ENCODE results near the gene SYK.

The SYK gene

DNA sequence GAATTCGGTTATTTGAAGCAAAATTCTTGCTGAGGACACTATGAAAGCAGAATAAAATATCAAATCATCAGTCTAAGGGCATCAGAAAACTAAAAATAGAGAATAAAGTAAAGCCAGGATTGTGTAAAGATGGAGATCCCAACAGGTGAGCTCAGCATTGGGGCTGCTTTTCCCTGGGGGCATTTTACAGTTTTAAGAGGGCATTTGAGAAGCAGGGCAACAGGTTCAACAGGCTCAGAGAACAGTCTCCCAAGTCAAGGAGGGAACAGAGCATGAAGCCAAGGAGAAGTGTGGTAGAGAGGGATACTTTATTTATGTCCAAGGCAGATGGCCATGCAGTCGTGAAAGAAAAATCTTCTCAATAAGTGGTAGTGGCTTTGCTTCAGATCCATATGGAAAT, 145.4 kb downstream of the SYK start:
- H3K4ac ChIP-seq (ENCODE audit: low read depth in 1 of 2, low read length in 2 of 2): no peak overlapping the region
- H2BK120ac ChIP-seq (ENCODE audit: low read depth, low read length): no peak overlapping the region
- no peak overlapping the region for H4K91ac ChIP-seq (ENCODE audit: low read length)
- no peak overlapping the region for H3K4me3 ChIP-seq (ENCODE audit: insufficient read depth in 1 of 2, low read depth in 1 of 2, low read length in 2 of 2)
- no peak overlapping the region for H3K18ac ChIP-seq (ENCODE audit: low read depth in 1 of 2, low read length in 2 of 2)
- peaks cover 9% of the 10 kb centered on the region for H3K4me1 ChIP-seq (ENCODE audit: control insufficient read depth, insufficient read depth, low read depth, low read length)
- 100% methylated on average over 1 of the region's 2 CpGs for WGBS
- H3K14ac ChIP-seq (ENCODE audit: low read length in 2 of 2): no peak overlapping the region
- H3K79me1 ChIP-seq (replicated peaks; ENCODE audit: low read length, poor library complexity, severe bottlenecking): no peaks in the 10 kb centered on the region
- no peak overlapping the region for H3K9ac ChIP-seq (ENCODE audit: low read length)
- H2BK12ac ChIP-seq (ENCODE audit: low read length in 2 of 2): no peak overlapping the region
- no peaks in the 10 kb centered on the region for H3K36me3 ChIP-seq (ENCODE audit: control insufficient read depth in 1 of 2, insufficient read depth in 2 of 2, low read depth in 1 of 2, low read length in 2 of 2)
- no peak overlapping the region for H3K27ac ChIP-seq (ENCODE audit: low read length, poor library complexity, severe bottlenecking)
- peaks cover 0 to 14% of the 10 kb centered on the region in 2 experiments for H3K27me3 ChIP-seq (ENCODE audit: control insufficient read depth in 1 of 2, insufficient read depth in 1 of 2, low read length in 2 of 2)
- H2BK5ac ChIP-seq (ENCODE audit: low read depth, low read length, poor library complexity, severe bottlenecking): no peak overlapping the region
- no peak overlapping the region for H2AK5ac ChIP-seq (ENCODE audit: low read length, severe bottlenecking)
- H2AFZ ChIP-seq (ENCODE audit: low read depth, low read length): no peak overlapping the region
- H2BK15ac ChIP-seq (ENCODE audit: low read depth, poor library complexity, severe bottlenecking): no peak overlapping the region
- H3K4me2 ChIP-seq (ENCODE audit: low read length, poor library complexity, severe bottlenecking): no peak overlapping the region
- H3K23ac ChIP-seq (ENCODE audit: low read length in 2 of 2): no peak overlapping the region
- DNase-seq: no peak
- peaks cover under 1% of the 10 kb centered on the region for H3K9me3 ChIP-seq (ENCODE audit: control insufficient read depth, low read length)
- H4K8ac ChIP-seq (ENCODE audit: low read length): no peak overlapping the region

Measured in mesenchymal stem cell (in vitro differentiated cells and primary cell).